Liver (tissue), 9 donors: ENCODE measurements around the gene ARHGEF10L. TPM values are rescaled to one million over a fixed set of nuclear protein-coding genes. Genes with fewer than 3 reads are reported as not detected.

Experiments used
- DNase-seq: peaks from one replicate; pipeline ENCODE4 v3.0.0-alpha.2; 2017; ENCODE audit warnings: low spot score
- H3K27ac ChIP-seq, 2 donors: one replicate each; pipeline ENCODE4 v1.7.0; 2013; ENCODE audit warnings: inconsistent platforms in 2 of 2, low read length in 2 of 2, control low read depth in 1 of 2, low read depth in 1 of 2, mild to moderate bottlenecking in 1 of 2
- H3K27me3 ChIP-seq, 4 donors: one replicate each; pipeline versions ENCODE4 v1.6.1 to v1.7.0; 2013; ENCODE audit warnings: low read length in 3 of 4, inconsistent platforms in 1 of 4, mild to moderate bottlenecking in 1 of 4, moderate library complexity in 1 of 4; ENCODE audit not compliant: control insufficient read depth in 4 of 4, insufficient read depth in 4 of 4
- H3K36me3 ChIP-seq, 4 donors: one replicate each; pipeline versions ENCODE4 v1.6.1 to v1.7.0; 2013; ENCODE audit warnings: low read length in 3 of 4, mild to moderate bottlenecking in 3 of 4, low read depth in 1 of 4, moderate library complexity in 1 of 4; ENCODE audit not compliant: control insufficient read depth in 4 of 4, insufficient read depth in 3 of 4
- H3K4me1 ChIP-seq, 4 donors: one replicate each; pipeline versions ENCODE4 v1.6.1 to v1.7.0; 2013; ENCODE audit warnings: low read length in 3 of 4, mild to moderate bottlenecking in 3 of 4, moderate library complexity in 1 of 4; ENCODE audit not compliant: control insufficient read depth in 4 of 4, insufficient read depth in 4 of 4
- H3K4me3 ChIP-seq, 3 donors: one replicate each; pipeline versions ENCODE4 v1.6.1 to v1.7.0; 2013; ENCODE audit warnings: low read length in 3 of 3, control low read depth in 1 of 3, low read depth in 1 of 3, mild to moderate bottlenecking in 1 of 3
- H3K9ac ChIP-seq, 2 donors: one replicate each; pipeline ENCODE4 v1.7.0; 2013; ENCODE audit warnings: low read length in 2 of 2, mild to moderate bottlenecking in 2 of 2, moderate library complexity in 2 of 2, control low read depth in 1 of 2, low read depth in 1 of 2
- H3K9me3 ChIP-seq, 4 donors: one replicate each; pipeline versions ENCODE4 v1.6.1 to v1.7.0; 2013; ENCODE audit warnings: low read length in 3 of 4; ENCODE audit not compliant: control insufficient read depth in 4 of 4
- CTCF ChIP-seq: fragments of 150-350 bp; IDR thresholded peaks from 2 replicates; pipeline ENCODE4 v1.5.1; 2017; ENCODE audit warnings: improper control_type of control experiment, low read depth, low read length; ENCODE audit not compliant: missing input control
- EGR1 ChIP-seq, 2 donors: IDR thresholded peaks; 2 replicates each; pipeline ENCODE4 v1.6.1; 2016 to 2018; ENCODE audit warnings: antibody characterized with exemption in 2 of 2, low read depth in 2 of 2
- FOXA1 ChIP-seq: IDR thresholded peaks from 2 replicates; pipeline ENCODE4 v1.6.1; 2016; ENCODE audit warnings: antibody characterized with exemption
- FOXA2 ChIP-seq: IDR thresholded peaks from 2 replicates; pipeline ENCODE4 v1.6.1; 2016; ENCODE audit warnings: antibody characterized with exemption
- GABPA ChIP-seq, 2 donors: IDR thresholded peaks in 1 of 2; conservative IDR thresholded peaks in 1 of 2; 2 replicates each; pipeline ENCODE4 v1.6.1; 2016; ENCODE audit warnings: antibody characterized with exemption in 2 of 2, mild to moderate bottlenecking in 1 of 2, moderate library complexity in 1 of 2
- HNF4A ChIP-seq, 2 donors: conservative IDR thresholded peaks; 2 replicates each; pipeline ENCODE4 v1.6.1; 2016; ENCODE audit warnings: antibody characterized with exemption in 2 of 2, mild to moderate bottlenecking in 2 of 2
- HNF4G ChIP-seq: IDR thresholded peaks from 2 replicates; pipeline ENCODE4 v1.6.1; 2016; ENCODE audit warnings: antibody characterized with exemption
- JUND ChIP-seq, 2 donors: IDR thresholded peaks; 2 replicates each; pipeline ENCODE4 v1.6.1; 2016; ENCODE audit warnings: antibody characterized with exemption in 2 of 2
- NR2F2 ChIP-seq: IDR thresholded peaks from 2 replicates; pipeline ENCODE4 v1.6.1; 2016; ENCODE audit warnings: antibody characterized with exemption
- RAD21 ChIP-seq, 2 donors: IDR thresholded peaks; 2 replicates each; pipeline ENCODE4 v1.6.1; 2016; ENCODE audit warnings: antibody characterized with exemption in 2 of 2, mild to moderate bottlenecking in 2 of 2
- RXRA ChIP-seq, 2 donors: IDR thresholded peaks; 2 replicates each; pipeline ENCODE4 v1.6.1; 2017 to 2018; ENCODE audit warnings: antibody characterized with exemption in 2 of 2, mild to moderate bottlenecking in 1 of 2
- SP1 ChIP-seq: IDR thresholded peaks from 2 replicates; pipeline ENCODE4 v1.6.1; 2018; ENCODE audit warnings: antibody characterized with exemption, mild to moderate bottlenecking
- TAF1 ChIP-seq: conservative IDR thresholded peaks from 2 replicates; pipeline ENCODE4 v1.6.1; 2016; ENCODE audit warnings: antibody characterized with exemption, mild to moderate bottlenecking
- YY1 ChIP-seq: IDR thresholded peaks from 2 replicates; pipeline ENCODE4 v1.6.1; 2016; ENCODE audit warnings: antibody characterized with exemption, mild to moderate bottlenecking
- WGBS: extraction: QIAGEN DNeasy Blood & Tissue Kit; methylation state at CpG from one replicate; pipeline ENCODE4 v1.1.7; 2013; 5-methylcytosine and 5-hydroxymethylcytosine counted together
- polyA plus RNA-seq, 2 donors: library from polyadenylated mRNA; stranded (reverse) in 1 of 2; unstranded in 1 of 2; fragments of 200-250 nt in 1 of 2; fragments of >200 nt in 1 of 2; fragmentation: Nextera tagmentation in 1 of 2; extraction: Ambion mirVana in 1 of 2; gene quantifications; one replicate each; pipeline versions ENCODE4 v1.2.1 to v1.2.3, GENCODE V29; 2013 to 2015
- total RNA-seq, 2 donors: library from RNA; depleted of rRNA; stranded (reverse); fragments of >200 nt; gene quantifications; one replicate each; pipeline ENCODE4 v1.2.3, GENCODE V29; 2014
- TF ChIP-seq, protein P1 (sequence below): IDR thresholded peaks from 2 replicates; pipeline ENCODE4 v1.6.1; 2016; ENCODE audit warnings: antibody characterized with exemption, mild to moderate bottlenecking
- TF ChIP-seq, protein P2 (sequence below): IDR thresholded peaks from 2 replicates; pipeline ENCODE4 v1.6.1; 2016; ENCODE audit warnings: antibody characterized with exemption
- TF ChIP-seq, protein P3 (sequence below): IDR thresholded peaks from 2 replicates; pipeline ENCODE4 v1.6.1; 2016; ENCODE audit warnings: antibody characterized with exemption
- TF ChIP-seq, protein P4 (sequence below): IDR thresholded peaks from 2 replicates; pipeline ENCODE4 v1.6.1; 2016; ENCODE audit warnings: antibody characterized with exemption
- donor health status: healthy.
- donor health status: healthy.
- donor health status: healthy.
- donor health status: healthy.
- donor health status: healthy.

Gene ARHGEF10L
- total and polyA plus RNA-seq, 4 donors, result 26.3 to 169 (median 57.5) TPM

- Histone ChIP-seq H3K27me3 (no peaks in the 10 kb centered on the region), H3K27ac (no peak overlapping the region), H3K9me3 (no peaks in the 10 kb centered on the region), H3K36me3 (no peaks in the 10 kb centered on the region), H3K9ac (no peak overlapping the region), H3K4me3 (no peak overlapping the region), H3K4me1 (peaks cover 2 to 8% (median 5%) of the 10 kb centered on the region in 4 donors)
- 75% methylated on average over 19 of the region's 19 CpGs for WGBS
- TF ChIP-seq RXRA (IDR thresholded peaks at IDR 0.05) (no peak), JUND (IDR thresholded peaks at IDR 0.05) (no peak), FOXA2 (no peak), HNF4G (no peak), CTCF (no peak), EGR1 (IDR thresholded peaks at IDR 0.05; ENCODE audit: low read depth in 2 of 2) (no peak), GABPA (IDR thresholded peaks at IDR 0.05 in 1 of 2, conservative IDR thresholded peaks at IDR 0.05 in 1 of 2) (no peak), SP1 (no peak), HNF4A (conservative IDR thresholded peaks at IDR 0.05) (no peak), TAF1 (no peak), NR2F2 (no peak), RAD21 (IDR thresholded peaks at IDR 0.05) (no peak), FOXA1 (no peak), YY1 (no peak)
- TF ChIP-seq, protein P1, sequence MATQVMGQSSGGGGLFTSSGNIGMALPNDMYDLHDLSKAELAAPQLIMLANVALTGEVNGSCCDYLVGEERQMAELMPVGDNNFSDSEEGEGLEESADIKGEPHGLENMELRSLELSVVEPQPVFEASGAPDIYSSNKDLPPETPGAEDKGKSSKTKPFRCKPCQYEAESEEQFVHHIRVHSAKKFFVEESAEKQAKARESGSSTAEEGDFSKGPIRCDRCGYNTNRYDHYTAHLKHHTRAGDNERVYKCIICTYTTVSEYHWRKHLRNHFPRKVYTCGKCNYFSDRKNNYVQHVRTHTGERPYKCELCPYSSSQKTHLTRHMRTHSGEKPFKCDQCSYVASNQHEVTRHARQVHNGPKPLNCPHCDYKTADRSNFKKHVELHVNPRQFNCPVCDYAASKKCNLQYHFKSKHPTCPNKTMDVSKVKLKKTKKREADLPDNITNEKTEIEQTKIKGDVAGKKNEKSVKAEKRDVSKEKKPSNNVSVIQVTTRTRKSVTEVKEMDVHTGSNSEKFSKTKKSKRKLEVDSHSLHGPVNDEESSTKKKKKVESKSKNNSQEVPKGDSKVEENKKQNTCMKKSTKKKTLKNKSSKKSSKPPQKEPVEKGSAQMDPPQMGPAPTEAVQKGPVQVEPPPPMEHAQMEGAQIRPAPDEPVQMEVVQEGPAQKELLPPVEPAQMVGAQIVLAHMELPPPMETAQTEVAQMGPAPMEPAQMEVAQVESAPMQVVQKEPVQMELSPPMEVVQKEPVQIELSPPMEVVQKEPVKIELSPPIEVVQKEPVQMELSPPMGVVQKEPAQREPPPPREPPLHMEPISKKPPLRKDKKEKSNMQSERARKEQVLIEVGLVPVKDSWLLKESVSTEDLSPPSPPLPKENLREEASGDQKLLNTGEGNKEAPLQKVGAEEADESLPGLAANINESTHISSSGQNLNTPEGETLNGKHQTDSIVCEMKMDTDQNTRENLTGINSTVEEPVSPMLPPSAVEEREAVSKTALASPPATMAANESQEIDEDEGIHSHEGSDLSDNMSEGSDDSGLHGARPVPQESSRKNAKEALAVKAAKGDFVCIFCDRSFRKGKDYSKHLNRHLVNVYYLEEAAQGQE, result no peak
- TF ChIP-seq, protein P2, sequence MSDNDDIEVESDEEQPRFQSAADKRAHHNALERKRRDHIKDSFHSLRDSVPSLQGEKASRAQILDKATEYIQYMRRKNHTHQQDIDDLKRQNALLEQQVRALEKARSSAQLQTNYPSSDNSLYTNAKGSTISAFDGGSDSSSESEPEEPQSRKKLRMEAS, result no peak
- TF ChIP-seq, protein P3, sequence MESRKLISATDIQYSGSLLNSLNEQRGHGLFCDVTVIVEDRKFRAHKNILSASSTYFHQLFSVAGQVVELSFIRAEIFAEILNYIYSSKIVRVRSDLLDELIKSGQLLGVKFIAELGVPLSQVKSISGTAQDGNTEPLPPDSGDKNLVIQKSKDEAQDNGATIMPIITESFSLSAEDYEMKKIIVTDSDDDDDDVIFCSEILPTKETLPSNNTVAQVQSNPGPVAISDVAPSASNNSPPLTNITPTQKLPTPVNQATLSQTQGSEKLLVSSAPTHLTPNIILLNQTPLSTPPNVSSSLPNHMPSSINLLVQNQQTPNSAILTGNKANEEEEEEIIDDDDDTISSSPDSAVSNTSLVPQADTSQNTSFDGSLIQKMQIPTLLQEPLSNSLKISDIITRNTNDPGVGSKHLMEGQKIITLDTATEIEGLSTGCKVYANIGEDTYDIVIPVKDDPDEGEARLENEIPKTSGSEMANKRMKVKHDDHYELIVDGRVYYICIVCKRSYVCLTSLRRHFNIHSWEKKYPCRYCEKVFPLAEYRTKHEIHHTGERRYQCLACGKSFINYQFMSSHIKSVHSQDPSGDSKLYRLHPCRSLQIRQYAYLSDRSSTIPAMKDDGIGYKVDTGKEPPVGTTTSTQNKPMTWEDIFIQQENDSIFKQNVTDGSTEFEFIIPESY, result no peak
- TF ChIP-seq, protein P4, sequence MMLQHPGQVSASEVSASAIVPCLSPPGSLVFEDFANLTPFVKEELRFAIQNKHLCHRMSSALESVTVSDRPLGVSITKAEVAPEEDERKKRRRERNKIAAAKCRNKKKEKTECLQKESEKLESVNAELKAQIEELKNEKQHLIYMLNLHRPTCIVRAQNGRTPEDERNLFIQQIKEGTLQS, result no peak
- DNase-seq, result no peak
Observed at GRCh38 chr1:17521946-17522612, 17.4 kb upstream of the ARHGEF10L start.
